H9 (cell line): ENCODE data around the gene FNDC3B. TPM values are rescaled to one million over a fixed set of nuclear protein-coding genes. Genes with fewer than 3 reads are reported as not detected.

Experiments used
- DNase-seq: peaks from one replicate; pipeline ENCODE4 v3.0.0-alpha.2; 2017
- H2AFZ ChIP-seq: one replicate; pipeline ENCODE4 v1.6.1; 2013; ENCODE audit warnings: mild to moderate bottlenecking, low read length, control low read depth, moderate library complexity
- H2AK5ac ChIP-seq: 2 replicates; pipeline ENCODE4 v1.6.1; 2013; ENCODE audit warnings: low read length, control low read depth, mixed read lengths; ENCODE audit not compliant: insufficient read length
- H2BK120ac ChIP-seq: one replicate; pipeline ENCODE4 v1.6.1; 2013; ENCODE audit warnings: low read depth, mild to moderate bottlenecking, low read length, control low read depth, inconsistent platforms; ENCODE audit not compliant: poor library complexity, severe bottlenecking
- H2BK12ac ChIP-seq: 2 replicates; pipeline ENCODE4 v1.6.1; 2013; ENCODE audit warnings: low read length, control low read depth, mixed read lengths, low read depth; ENCODE audit not compliant: insufficient read length
- H2BK15ac ChIP-seq: 2 replicates; pipeline ENCODE4 v1.6.1; 2013; ENCODE audit warnings: low read depth, low read length, control low read depth
- H2BK20ac ChIP-seq: one replicate; pipeline ENCODE4 v1.6.1; 2013; ENCODE audit warnings: low read depth, mild to moderate bottlenecking, low read length, control low read depth, inconsistent platforms; ENCODE audit not compliant: poor library complexity, severe bottlenecking
- H2BK5ac ChIP-seq: 2 replicates; pipeline ENCODE4 v1.6.1; 2013; ENCODE audit warnings: low read length, control low read depth, mixed read lengths; ENCODE audit not compliant: insufficient read length
- H3K14ac ChIP-seq: 2 replicates; pipeline ENCODE4 v1.6.1; 2013; ENCODE audit warnings: low read length, control low read depth; ENCODE audit not compliant: insufficient read depth
- H3K18ac ChIP-seq: 2 replicates; pipeline ENCODE4 v1.6.1; 2013; ENCODE audit warnings: low read depth, mild to moderate bottlenecking, mixed read lengths, low read length, control low read depth; ENCODE audit not compliant: insufficient read length
- H3K23ac ChIP-seq: 2 replicates; pipeline ENCODE4 v1.6.1; 2013; ENCODE audit warnings: low read length, control low read depth, mixed read lengths, low read depth; ENCODE audit not compliant: insufficient read length
- H3K23me2 ChIP-seq: 2 replicates; pipeline ENCODE4 v1.6.1; 2013; ENCODE audit warnings: low read depth, mild to moderate bottlenecking, mixed read lengths, low read length, control low read depth; ENCODE audit not compliant: insufficient read length, poor library complexity, severe bottlenecking
- H3K27ac ChIP-seq: 2 replicates; pipeline ENCODE4 v1.5.1; 2013; ENCODE audit warnings: low read length, control low read depth, mixed read lengths, low read depth; ENCODE audit not compliant: insufficient read length
- H3K27me3 ChIP-seq: 2 replicates; pipeline ENCODE4 v1.6.1; 2013; ENCODE audit warnings: low read length, control low read depth, inconsistent platforms; ENCODE audit not compliant: insufficient read depth
- H3K4ac ChIP-seq: 2 replicates; pipeline ENCODE4 v1.6.1; 2013; ENCODE audit warnings: low read depth, mild to moderate bottlenecking, control low read depth, inconsistent platforms, low read length, moderate library complexity
- H3K4me1 ChIP-seq: 2 replicates; pipeline ENCODE4 v1.6.1; 2013; ENCODE audit warnings: low read length, control low read depth, inconsistent platforms; ENCODE audit not compliant: insufficient read depth
- H3K4me2 ChIP-seq: 2 replicates; pipeline ENCODE4 v1.6.1; 2013; ENCODE audit warnings: low read length, control low read depth, mixed read lengths; ENCODE audit not compliant: insufficient read length, insufficient read depth
- H3K56ac ChIP-seq: 2 replicates; pipeline ENCODE4 v1.6.1; 2013; ENCODE audit warnings: low read depth, mild to moderate bottlenecking, mixed read lengths, low read length, control low read depth; ENCODE audit not compliant: insufficient read length
- H3K79me1 ChIP-seq: 2 replicates; pipeline ENCODE4 v1.6.1; 2013; ENCODE audit warnings: low read depth, mild to moderate bottlenecking, moderate library complexity, low read length, control low read depth, inconsistent platforms; ENCODE audit not compliant: insufficient read depth, poor library complexity, severe bottlenecking
- H3K79me2 ChIP-seq: 2 replicates; pipeline ENCODE4 v1.6.1; 2013; ENCODE audit warnings: low read length, control low read depth, inconsistent platforms; ENCODE audit not compliant: insufficient read depth
- H3K9ac ChIP-seq: 2 replicates; pipeline ENCODE4 v1.6.1; 2013; ENCODE audit warnings: low read length, control low read depth, mixed read lengths; ENCODE audit not compliant: insufficient read length; ENCODE audit errors: extremely low read depth
- H3K9me3 ChIP-seq: one replicate; pipeline ENCODE4 v1.6.1; 2013; ENCODE audit warnings: low read depth, low read length, inconsistent platforms; ENCODE audit not compliant: control insufficient read depth
- H3T11ph ChIP-seq: one replicate; pipeline ENCODE4 v1.6.1; 2013; ENCODE audit warnings: mild to moderate bottlenecking, low read length, control low read depth, inconsistent platforms
- H4K20me1 ChIP-seq: one replicate; pipeline ENCODE4 v1.6.1; 2013; ENCODE audit not compliant: control insufficient read depth, insufficient read length, insufficient read depth
- H4K5ac ChIP-seq: 2 replicates; pipeline ENCODE4 v1.6.1; 2013; ENCODE audit warnings: low read depth, mild to moderate bottlenecking, mixed read lengths, low read length, control low read depth; ENCODE audit not compliant: insufficient read length
- H4K8ac ChIP-seq: replicated peaks from 2 replicates; pipeline ENCODE4 v1.6.1; 2013; ENCODE audit warnings: low read length, control low read depth, mixed read lengths, low read depth; ENCODE audit not compliant: insufficient read length
- H4K91ac ChIP-seq: 2 replicates; pipeline ENCODE4 v1.6.1; 2013; ENCODE audit warnings: low read depth, mild to moderate bottlenecking, moderate library complexity, mixed read lengths, low read length, control low read depth; ENCODE audit not compliant: insufficient read length
- H3K27ac Mint-ChIP-seq, 3 experiments: 2 replicates in 2 of 3; 3 replicates in 1 of 3; pipeline ENCODE4 v1.8.0; 2020 to 2021; ENCODE audit warnings: mixed read lengths in 3 of 3, mild to moderate bottlenecking in 1 of 3, moderate library complexity in 1 of 3
- H3K27me3 Mint-ChIP-seq: 2 replicates; pipeline ENCODE4 v1.8.0; 2021; ENCODE audit warnings: low read depth, mild to moderate bottlenecking, moderate library complexity, mixed read lengths
- H3K36me3 Mint-ChIP-seq, 3 experiments: 2 replicates in 2 of 3; 3 replicates in 1 of 3; pipeline ENCODE4 v1.8.0; 2020 to 2021; ENCODE audit warnings: low read depth in 3 of 3, mixed read lengths in 3 of 3; ENCODE audit not compliant: insufficient read depth in 1 of 3
- H3K4me1 Mint-ChIP-seq, 2 experiments: 2 replicates each; pipeline ENCODE4 v1.8.0; 2020; ENCODE audit warnings: mixed read lengths in 2 of 2
- H3K4me3 Mint-ChIP-seq, 2 experiments: 2 replicates in 1 of 2; 3 replicates in 1 of 2; pipeline ENCODE4 v1.8.0; 2020 to 2021; ENCODE audit warnings: mild to moderate bottlenecking in 2 of 2, mixed read lengths in 2 of 2, moderate library complexity in 1 of 2
- H3K9me3 Mint-ChIP-seq, 2 experiments: 2 replicates in 1 of 2; 3 replicates in 1 of 2; pipeline ENCODE4 v1.8.0; 2020; ENCODE audit warnings: mild to moderate bottlenecking in 2 of 2, mixed read lengths in 2 of 2, moderate library complexity in 1 of 2
- total RNA-seq: library from RNA; stranded (reverse); gene quantifications from 2 replicates; pipeline ENCODE4 v1.2.1, GENCODE V29; 2021
- TF ChIP-seq, protein P1 (sequence below): fragments of 200-600 bp; sonication (generic); conservative IDR thresholded peaks from 3 replicates; pipeline ENCODE4 v1.8.0; 2021; ENCODE audit warnings: antibody characterized with exemption, mild to moderate bottlenecking

Gene FNDC3B
- total RNA-seq, 1 experiment from 2014 or later: 43.8 TPM

DNA sequence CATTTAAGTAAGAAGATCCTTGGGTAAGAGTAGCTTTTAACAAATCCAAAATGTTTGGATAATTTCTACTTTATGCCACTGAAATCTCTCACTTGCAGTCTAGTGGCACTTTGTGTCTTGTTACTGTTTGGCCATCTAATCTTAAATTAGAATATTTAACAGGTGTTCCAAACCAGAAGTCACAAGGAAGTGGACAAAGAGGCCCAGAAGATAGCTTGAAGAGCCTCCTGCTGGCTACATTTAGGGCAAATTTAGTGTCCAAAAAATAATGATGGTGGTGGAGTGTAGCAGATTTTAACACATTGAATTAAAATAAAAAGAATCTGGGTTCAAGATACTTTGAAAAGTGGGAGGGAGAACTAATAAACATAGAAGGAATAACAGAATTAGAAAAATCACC lies 236.7 kb downstream of the FNDC3B start:
- H3K23me2 ChIP-seq: no peaks in the 10 kb centered on the region
- no peak overlapping the region for H3K4ac ChIP-seq
- H3K27ac ChIP-seq: no peak overlapping the region
- no peak overlapping the region for H3K23ac ChIP-seq
- H3K79me2 ChIP-seq: no peaks in the 10 kb centered on the region
- no peaks in the 10 kb centered on the region for H3K4me1 ChIP-seq
- no peak for DNase-seq
- no peak overlapping the region for H2BK20ac ChIP-seq
- H2BK5ac ChIP-seq: no peak overlapping the region
- no peak overlapping the region for H2BK12ac ChIP-seq
- H3K9me3 Mint-ChIP-seq: no peaks in the 10 kb centered on the region
- H3K4me2 ChIP-seq: no peak overlapping the region
- no peaks in the 10 kb centered on the region for H3K79me1 ChIP-seq
- H3K56ac ChIP-seq: no peak overlapping the region
- no peak overlapping the region for H3K27ac Mint-ChIP-seq
- peaks cover 0 to 23% (median 6%) of the 10 kb centered on the region in 3 experiments; a peak in 5 of 7 replicates for H3K36me3 Mint-ChIP-seq
- TF ChIP-seq, protein P1, sequence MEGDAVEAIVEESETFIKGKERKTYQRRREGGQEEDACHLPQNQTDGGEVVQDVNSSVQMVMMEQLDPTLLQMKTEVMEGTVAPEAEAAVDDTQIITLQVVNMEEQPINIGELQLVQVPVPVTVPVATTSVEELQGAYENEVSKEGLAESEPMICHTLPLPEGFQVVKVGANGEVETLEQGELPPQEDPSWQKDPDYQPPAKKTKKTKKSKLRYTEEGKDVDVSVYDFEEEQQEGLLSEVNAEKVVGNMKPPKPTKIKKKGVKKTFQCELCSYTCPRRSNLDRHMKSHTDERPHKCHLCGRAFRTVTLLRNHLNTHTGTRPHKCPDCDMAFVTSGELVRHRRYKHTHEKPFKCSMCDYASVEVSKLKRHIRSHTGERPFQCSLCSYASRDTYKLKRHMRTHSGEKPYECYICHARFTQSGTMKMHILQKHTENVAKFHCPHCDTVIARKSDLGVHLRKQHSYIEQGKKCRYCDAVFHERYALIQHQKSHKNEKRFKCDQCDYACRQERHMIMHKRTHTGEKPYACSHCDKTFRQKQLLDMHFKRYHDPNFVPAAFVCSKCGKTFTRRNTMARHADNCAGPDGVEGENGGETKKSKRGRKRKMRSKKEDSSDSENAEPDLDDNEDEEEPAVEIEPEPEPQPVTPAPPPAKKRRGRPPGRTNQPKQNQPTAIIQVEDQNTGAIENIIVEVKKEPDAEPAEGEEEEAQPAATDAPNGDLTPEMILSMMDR: 0 out of 3 replicates have a peak, but pooled peaks have one; percentile 15
- no peak overlapping the region for H3K18ac ChIP-seq
- H4K20me1 ChIP-seq: no peaks in the 10 kb centered on the region
- no peaks in the 10 kb centered on the region for H3K9me3 ChIP-seq
- H3K27me3 Mint-ChIP-seq: no peaks in the 10 kb centered on the region
- H3K14ac ChIP-seq: no peak overlapping the region
- H2AFZ ChIP-seq: no peak overlapping the region
- H3K4me1 Mint-ChIP-seq: peaks cover 0 to 2% of the 10 kb centered on the region in 2 experiments; a peak in 2 of 4 replicates
- no peak overlapping the region for H3K4me3 Mint-ChIP-seq
- H2AK5ac ChIP-seq: no peak overlapping the region
- H4K8ac ChIP-seq: no peak overlapping the region
- H3K9ac ChIP-seq: no peak overlapping the region
- no peak overlapping the region for H2BK120ac ChIP-seq
- H3K27me3 ChIP-seq: no peaks in the 10 kb centered on the region
- no peak overlapping the region for H4K91ac ChIP-seq
- no peak overlapping the region for H2BK15ac ChIP-seq
- no peak overlapping the region for H4K5ac ChIP-seq
- no peak overlapping the region for H3T11ph ChIP-seq
